Testis (tissue), 3 donors: Measurements from ENCODE around the gene NELL2. TPM values are rescaled to one million over a fixed set of nuclear protein-coding genes. Genes with fewer than 3 reads are reported as not detected.

Experiments used
- DNase-seq: peaks from one replicate; pipeline ENCODE4 v3.0.0-alpha.2; 2019
- H3K27ac ChIP-seq, 2 donors: fragments of 200-600 bp; sonication (generic); one replicate each; pipeline ENCODE4 v1.5.1; 2019
- H3K27me3 ChIP-seq: fragments of 200-600 bp; sonication (generic); one replicate; pipeline ENCODE4 v1.5.1; 2019
- H3K36me3 ChIP-seq: fragments of 200-600 bp; sonication (generic); one replicate; pipeline ENCODE4 v1.5.1; 2017; ENCODE audit warnings: low read depth; ENCODE audit errors: missing control alignments
- H3K4me1 ChIP-seq: fragments of 200-600 bp; sonication (generic); one replicate; pipeline ENCODE4 v1.5.1; 2019
- H3K4me3 ChIP-seq, 2 donors: fragments of 200-600 bp; sonication (generic); one replicate each; pipeline ENCODE4 v1.5.1; 2017 to 2019
- H3K9me3 ChIP-seq: fragments of 200-600 bp; sonication (generic); one replicate; pipeline ENCODE4 v1.5.1; 2017
- CTCF ChIP-seq, 3 experiments: fragments of 450-650 bp in 2 of 3; fragments of 200-600 bp in 1 of 3; sonication (generic) in 1 of 3; IDR thresholded peaks; one replicate each; pipeline ENCODE4 v1.5.1; 2016 to 2019; ENCODE audit warnings: antibody characterized with exemption in 3 of 3, mild to moderate bottlenecking in 2 of 3, moderate library complexity in 1 of 3
- POLR2A ChIP-seq: fragments of 450-650 bp; IDR thresholded peaks from one replicate; pipeline ENCODE4 v1.6.1; 2017; ENCODE audit warnings: antibody characterized with exemption, mild to moderate bottlenecking, moderate library complexity
- WGBS, 2 donors: methylation state at CpG; one replicate each; pipeline ENCODE4 v1.1.5; 2018; 5-methylcytosine and 5-hydroxymethylcytosine counted together
- intact Hi-C: fragments of 100-400 bp; cut with DNase I; formaldehyde crosslinking; loops from one replicate; pipeline ENCODE4 v1.15.1; 2023; ENCODE audit warnings: low total_unique reads
- polyA plus RNA-seq: library from polyadenylated mRNA; stranded (reverse); fragments of 350-450 nt; fragmentation: Illumina TruSeq; extraction: RNeasy Lipid Tissue Mini Kit (QIAGEN cat#74804); gene quantifications from one replicate; pipeline ENCODE4 v1.2.3, GENCODE V29; 2014; ENCODE audit warnings: low read depth, low replicate concordance; ENCODE audit not compliant: insufficient read depth
- total RNA-seq, 2 donors: library from RNA; depleted of rRNA; stranded (reverse); fragments of >200 nt; gene quantifications; one replicate each; pipeline ENCODE4 v1.2.3, GENCODE V29; 2016

The NELL2 gene
- total and polyA plus RNA-seq, 3 donors from 2014 or later, result 4.2 to 10.6 (median 9.0) TPM

- H3K27ac ChIP-seq, result no peak overlapping the region
- H3K27me3 ChIP-seq, result no peaks in the 10 kb centered on the region
- no peaks in the 10 kb centered on the region for H3K9me3 ChIP-seq
- WGBS, 2 donors, result 94 to 95% methylated on average over 2 of the region's 2 CpGs
- no peaks in the 10 kb centered on the region for H3K36me3 ChIP-seq
- H3K4me1 ChIP-seq, result no peaks in the 10 kb centered on the region
- H3K4me3 ChIP-seq, result no peak overlapping the region
- no peak for TF ChIP-seq POLR2A
- TF ChIP-seq CTCF (IDR thresholded peaks at IDR 0.05), result no peak
- DNase-seq, result no peak
- intact Hi-C loops, result no loop called here
Observed at GRCh38 chr12:44510510-44510909, 365.6 kb downstream of the NELL2 start.

- no peaks in the 10 kb centered on the region for H3K27me3 ChIP-seq
- no peaks in the 10 kb centered on the region for H3K4me1 ChIP-seq
- H3K27ac ChIP-seq, result no peak overlapping the region
- no peaks in the 10 kb centered on the region for H3K9me3 ChIP-seq
- whole genome bisulfite sequencing, 2 donors, result 75 to 80% methylated on average over 4 of the region's 4 CpGs
- intact Hi-C loops, result no loop called here
- no peak overlapping the region for H3K4me3 ChIP-seq
- no peaks in the 10 kb centered on the region for H3K36me3 ChIP-seq
- no peak for TF ChIP-seq POLR2A
- no peak for TF ChIP-seq CTCF (IDR thresholded peaks at IDR 0.05)
- no peak for DNase-seq
Observed at GRCh38 chr12:44510076-44510475, 366.0 kb downstream of the NELL2 start.

GRCh38 chr12:44509471-44509870 is 366.6 kb downstream of the NELL2 start:
- H3K27ac ChIP-seq, result no peak overlapping the region
- H3K36me3 ChIP-seq, result no peaks in the 10 kb centered on the region
- WGBS, 2 donors, result 48 to 54% methylated on average over 2 of the region's 2 CpGs
- intact Hi-C loops, result no loop called here
- TF ChIP-seq CTCF (IDR thresholded peaks at IDR 0.05) (no peak), POLR2A (no peak)
- no peaks in the 10 kb centered on the region for H3K9me3 ChIP-seq
- H3K4me1 ChIP-seq, result no peaks in the 10 kb centered on the region
- DNase-seq, result no peak
- no peak overlapping the region for H3K4me3 ChIP-seq
- H3K27me3 ChIP-seq, result no peaks in the 10 kb centered on the region

- Histone ChIP-seq H3K9me3 (no peaks in the 10 kb centered on the region), H3K27ac (no peak overlapping the region), H3K4me1 (no peaks in the 10 kb centered on the region), H3K36me3 (no peaks in the 10 kb centered on the region), H3K27me3 (no peaks in the 10 kb centered on the region), H3K4me3 (no peak overlapping the region)
- no peak for DNase-seq
- TF ChIP-seq POLR2A (no peak), CTCF (IDR thresholded peaks at IDR 0.05) (no peak)
- intact Hi-C loops, result no loop called here
- 31 to 56% methylated on average over 1 of the region's 1 CpG for WGBS, 2 donors
Observed at GRCh38 chr12:44507461-44507860, 368.7 kb downstream of the NELL2 start.

- no peaks in the 10 kb centered on the region for H3K36me3 ChIP-seq
Observed at GRCh38 chr12:44504799-44505198, 371.3 kb downstream of the NELL2 start.

More at GRCh38 chr12:44504799-44505198, 371.3 kb downstream of the NELL2 start:
- Histone ChIP-seq H3K9me3 (no peaks in the 10 kb centered on the region), H3K4me1 (no peaks in the 10 kb centered on the region), H3K4me3 (no peak overlapping the region), H3K27ac (no peak overlapping the region), H3K27me3 (no peaks in the 10 kb centered on the region)
- DNase-seq, result no peak
- intact Hi-C loops, result no loop called here
- TF ChIP-seq POLR2A (no peak), CTCF (IDR thresholded peaks at IDR 0.05) (no peak)
